ENCODE data around the gene OR52L1. TPM values are rescaled to one million over a fixed set of nuclear protein-coding genes. Genes with fewer than 3 reads are reported as not detected.

Gene OR52L1
- total and polyA plus RNA-seq, 2 of the 8 experiments (the other 6 are each of a cell fraction or from before 2014, with no cell fraction given) = 0.24 TPM; not detected in 1

DNA sequence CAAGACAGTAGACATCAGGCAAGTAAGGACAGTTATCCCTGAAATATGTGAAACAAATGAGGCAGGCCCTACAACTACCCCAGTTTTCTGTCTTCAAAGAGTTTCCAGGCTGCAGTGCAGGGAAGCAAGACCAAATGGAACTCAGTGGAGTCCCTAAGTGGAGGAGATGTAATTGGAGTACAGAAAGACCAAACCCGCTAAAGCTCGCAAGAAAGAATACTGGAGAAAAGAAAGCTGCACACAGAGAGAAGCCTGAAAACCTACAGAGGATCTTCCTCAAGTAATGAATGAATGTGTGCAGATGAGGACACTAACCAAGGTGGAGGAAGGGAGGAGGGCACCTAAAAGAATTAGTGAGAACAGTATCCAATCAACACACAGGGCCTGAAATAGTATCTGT is 46.0 kb downstream of the OR52L1 start (continued):
- TF ChIP-seq, protein P1, sequence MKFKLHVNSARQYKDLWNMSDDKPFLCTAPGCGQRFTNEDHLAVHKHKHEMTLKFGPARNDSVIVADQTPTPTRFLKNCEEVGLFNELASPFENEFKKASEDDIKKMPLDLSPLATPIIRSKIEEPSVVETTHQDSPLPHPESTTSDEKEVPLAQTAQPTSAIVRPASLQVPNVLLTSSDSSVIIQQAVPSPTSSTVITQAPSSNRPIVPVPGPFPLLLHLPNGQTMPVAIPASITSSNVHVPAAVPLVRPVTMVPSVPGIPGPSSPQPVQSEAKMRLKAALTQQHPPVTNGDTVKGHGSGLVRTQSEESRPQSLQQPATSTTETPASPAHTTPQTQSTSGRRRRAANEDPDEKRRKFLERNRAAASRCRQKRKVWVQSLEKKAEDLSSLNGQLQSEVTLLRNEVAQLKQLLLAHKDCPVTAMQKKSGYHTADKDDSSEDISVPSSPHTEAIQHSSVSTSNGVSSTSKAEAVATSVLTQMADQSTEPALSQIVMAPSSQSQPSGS (IDR thresholded peaks at IDR 0.05; ENCODE audit: low read length) = no peak

Measured in H1 (cell line).